Measurements from ENCODE around the gene NCEH1. TPM values are rescaled to one million over a fixed set of nuclear protein-coding genes. Genes with fewer than 3 reads are reported as not detected.

The NCEH1 gene
- total and polyA plus RNA-seq, 10 of the 15 experiments (the other 5 are each of a cell fraction or from before 2014, with no cell fraction given), result 1.8 to 8.1 (median 4.5) TPM

DNA sequence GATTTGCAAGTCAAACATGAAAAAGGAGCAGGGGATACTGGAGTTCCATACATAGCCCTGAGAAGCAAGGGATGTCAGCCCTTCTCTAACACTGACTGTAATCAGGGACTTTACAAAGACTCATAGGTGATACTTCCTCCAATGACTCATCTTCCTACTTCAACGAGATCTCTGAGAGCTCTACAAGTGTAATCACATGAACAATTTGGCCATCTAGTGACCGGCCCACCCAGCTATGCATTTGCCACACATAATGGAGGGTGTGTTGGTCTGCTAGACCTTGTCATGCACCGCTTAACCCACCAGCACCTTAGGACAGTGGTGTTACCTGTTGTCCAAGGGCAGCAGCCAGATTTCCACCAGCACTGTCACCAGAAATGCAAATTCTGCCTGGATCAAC lies 75.3 kb downstream of the NCEH1 start (continued):
- TF ChIP-seq PAX5 (IDR thresholded peaks at IDR 0.05; ENCODE audit: borderline replicate concordance, low read depth, low read length) (0 out of 2 replicates have a peak, but pooled peaks have one; percentile 38), ZZZ3 (IDR thresholded peaks at IDR 0.05; ENCODE audit: control insufficient read depth, insufficient read length, low read depth) (no peak), ZNF622 (IDR thresholded peaks at IDR 0.05) (no peak), SP1 (IDR thresholded peaks at IDR 0.05; ENCODE audit: low read depth, low read length) (no peak), MTA2 (IDR thresholded peaks at IDR 0.05; ENCODE audit: low read depth) (peak; percentile 61), TCF12 (IDR thresholded peaks at IDR 0.05; ENCODE audit: low read depth, low read length) (no peak), NR2C1 (IDR thresholded peaks at IDR 0.05) (no peak), RBBP5 (conservative IDR thresholded peaks at IDR 0.05) (no peak), FOXK2 (IDR thresholded peaks at IDR 0.05) (no peak), EP300 (IDR thresholded peaks at IDR 0.05; ENCODE audit: borderline replicate concordance in 1 of 2, control insufficient read depth in 1 of 2, low read depth in 2 of 2, low read length in 2 of 2) (0 out of 4 replicates have a peak, but pooled peaks of 1 of the 2 experiments have one; percentile 26), STAT1 (conservative IDR thresholded peaks at IDR 0.05) (no peak), SMC3 (IDR thresholded peaks at IDR 0.05; ENCODE audit: borderline replicate concordance, low read length) (no peak), CREM (IDR thresholded peaks at IDR 0.05; ENCODE audit: low read depth) (0 out of 2 replicates have a peak, but pooled peaks have one; percentile 9), TBL1XR1 (IDR thresholded peaks at IDR 0.05; ENCODE audit: low read depth, low read length) (no peak)
- TF ChIP-seq, protein P1, sequence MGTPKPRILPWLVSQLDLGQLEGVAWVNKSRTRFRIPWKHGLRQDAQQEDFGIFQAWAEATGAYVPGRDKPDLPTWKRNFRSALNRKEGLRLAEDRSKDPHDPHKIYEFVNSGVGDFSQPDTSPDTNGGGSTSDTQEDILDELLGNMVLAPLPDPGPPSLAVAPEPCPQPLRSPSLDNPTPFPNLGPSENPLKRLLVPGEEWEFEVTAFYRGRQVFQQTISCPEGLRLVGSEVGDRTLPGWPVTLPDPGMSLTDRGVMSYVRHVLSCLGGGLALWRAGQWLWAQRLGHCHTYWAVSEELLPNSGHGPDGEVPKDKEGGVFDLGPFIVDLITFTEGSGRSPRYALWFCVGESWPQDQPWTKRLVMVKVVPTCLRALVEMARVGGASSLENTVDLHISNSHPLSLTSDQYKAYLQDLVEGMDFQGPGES (IDR thresholded peaks at IDR 0.05), result no peak
- TF ChIP-seq, protein P2, sequence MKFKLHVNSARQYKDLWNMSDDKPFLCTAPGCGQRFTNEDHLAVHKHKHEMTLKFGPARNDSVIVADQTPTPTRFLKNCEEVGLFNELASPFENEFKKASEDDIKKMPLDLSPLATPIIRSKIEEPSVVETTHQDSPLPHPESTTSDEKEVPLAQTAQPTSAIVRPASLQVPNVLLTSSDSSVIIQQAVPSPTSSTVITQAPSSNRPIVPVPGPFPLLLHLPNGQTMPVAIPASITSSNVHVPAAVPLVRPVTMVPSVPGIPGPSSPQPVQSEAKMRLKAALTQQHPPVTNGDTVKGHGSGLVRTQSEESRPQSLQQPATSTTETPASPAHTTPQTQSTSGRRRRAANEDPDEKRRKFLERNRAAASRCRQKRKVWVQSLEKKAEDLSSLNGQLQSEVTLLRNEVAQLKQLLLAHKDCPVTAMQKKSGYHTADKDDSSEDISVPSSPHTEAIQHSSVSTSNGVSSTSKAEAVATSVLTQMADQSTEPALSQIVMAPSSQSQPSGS (IDR thresholded peaks at IDR 0.05; ENCODE audit: low read length), result no peak
- TF ChIP-seq, protein P3, sequence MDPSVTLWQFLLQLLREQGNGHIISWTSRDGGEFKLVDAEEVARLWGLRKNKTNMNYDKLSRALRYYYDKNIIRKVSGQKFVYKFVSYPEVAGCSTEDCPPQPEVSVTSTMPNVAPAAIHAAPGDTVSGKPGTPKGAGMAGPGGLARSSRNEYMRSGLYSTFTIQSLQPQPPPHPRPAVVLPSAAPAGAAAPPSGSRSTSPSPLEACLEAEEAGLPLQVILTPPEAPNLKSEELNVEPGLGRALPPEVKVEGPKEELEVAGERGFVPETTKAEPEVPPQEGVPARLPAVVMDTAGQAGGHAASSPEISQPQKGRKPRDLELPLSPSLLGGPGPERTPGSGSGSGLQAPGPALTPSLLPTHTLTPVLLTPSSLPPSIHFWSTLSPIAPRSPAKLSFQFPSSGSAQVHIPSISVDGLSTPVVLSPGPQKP (IDR thresholded peaks at IDR 0.05; ENCODE audit: low read depth, low read length), result no peak
- TF ChIP-seq, protein P4, sequence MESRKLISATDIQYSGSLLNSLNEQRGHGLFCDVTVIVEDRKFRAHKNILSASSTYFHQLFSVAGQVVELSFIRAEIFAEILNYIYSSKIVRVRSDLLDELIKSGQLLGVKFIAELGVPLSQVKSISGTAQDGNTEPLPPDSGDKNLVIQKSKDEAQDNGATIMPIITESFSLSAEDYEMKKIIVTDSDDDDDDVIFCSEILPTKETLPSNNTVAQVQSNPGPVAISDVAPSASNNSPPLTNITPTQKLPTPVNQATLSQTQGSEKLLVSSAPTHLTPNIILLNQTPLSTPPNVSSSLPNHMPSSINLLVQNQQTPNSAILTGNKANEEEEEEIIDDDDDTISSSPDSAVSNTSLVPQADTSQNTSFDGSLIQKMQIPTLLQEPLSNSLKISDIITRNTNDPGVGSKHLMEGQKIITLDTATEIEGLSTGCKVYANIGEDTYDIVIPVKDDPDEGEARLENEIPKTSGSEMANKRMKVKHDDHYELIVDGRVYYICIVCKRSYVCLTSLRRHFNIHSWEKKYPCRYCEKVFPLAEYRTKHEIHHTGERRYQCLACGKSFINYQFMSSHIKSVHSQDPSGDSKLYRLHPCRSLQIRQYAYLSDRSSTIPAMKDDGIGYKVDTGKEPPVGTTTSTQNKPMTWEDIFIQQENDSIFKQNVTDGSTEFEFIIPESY (IDR thresholded peaks at IDR 0.05), result peak; percentile 96
- TF ChIP-seq, protein P5, sequence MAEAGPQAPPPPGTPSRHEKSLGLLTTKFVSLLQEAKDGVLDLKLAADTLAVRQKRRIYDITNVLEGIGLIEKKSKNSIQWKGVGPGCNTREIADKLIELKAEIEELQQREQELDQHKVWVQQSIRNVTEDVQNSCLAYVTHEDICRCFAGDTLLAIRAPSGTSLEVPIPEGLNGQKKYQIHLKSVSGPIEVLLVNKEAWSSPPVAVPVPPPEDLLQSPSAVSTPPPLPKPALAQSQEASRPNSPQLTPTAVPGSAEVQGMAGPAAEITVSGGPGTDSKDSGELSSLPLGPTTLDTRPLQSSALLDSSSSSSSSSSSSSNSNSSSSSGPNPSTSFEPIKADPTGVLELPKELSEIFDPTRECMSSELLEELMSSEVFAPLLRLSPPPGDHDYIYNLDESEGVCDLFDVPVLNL (IDR thresholded peaks at IDR 0.05; ENCODE audit: low read depth, low read length), result no peak
- TF ChIP-seq, protein P6, sequence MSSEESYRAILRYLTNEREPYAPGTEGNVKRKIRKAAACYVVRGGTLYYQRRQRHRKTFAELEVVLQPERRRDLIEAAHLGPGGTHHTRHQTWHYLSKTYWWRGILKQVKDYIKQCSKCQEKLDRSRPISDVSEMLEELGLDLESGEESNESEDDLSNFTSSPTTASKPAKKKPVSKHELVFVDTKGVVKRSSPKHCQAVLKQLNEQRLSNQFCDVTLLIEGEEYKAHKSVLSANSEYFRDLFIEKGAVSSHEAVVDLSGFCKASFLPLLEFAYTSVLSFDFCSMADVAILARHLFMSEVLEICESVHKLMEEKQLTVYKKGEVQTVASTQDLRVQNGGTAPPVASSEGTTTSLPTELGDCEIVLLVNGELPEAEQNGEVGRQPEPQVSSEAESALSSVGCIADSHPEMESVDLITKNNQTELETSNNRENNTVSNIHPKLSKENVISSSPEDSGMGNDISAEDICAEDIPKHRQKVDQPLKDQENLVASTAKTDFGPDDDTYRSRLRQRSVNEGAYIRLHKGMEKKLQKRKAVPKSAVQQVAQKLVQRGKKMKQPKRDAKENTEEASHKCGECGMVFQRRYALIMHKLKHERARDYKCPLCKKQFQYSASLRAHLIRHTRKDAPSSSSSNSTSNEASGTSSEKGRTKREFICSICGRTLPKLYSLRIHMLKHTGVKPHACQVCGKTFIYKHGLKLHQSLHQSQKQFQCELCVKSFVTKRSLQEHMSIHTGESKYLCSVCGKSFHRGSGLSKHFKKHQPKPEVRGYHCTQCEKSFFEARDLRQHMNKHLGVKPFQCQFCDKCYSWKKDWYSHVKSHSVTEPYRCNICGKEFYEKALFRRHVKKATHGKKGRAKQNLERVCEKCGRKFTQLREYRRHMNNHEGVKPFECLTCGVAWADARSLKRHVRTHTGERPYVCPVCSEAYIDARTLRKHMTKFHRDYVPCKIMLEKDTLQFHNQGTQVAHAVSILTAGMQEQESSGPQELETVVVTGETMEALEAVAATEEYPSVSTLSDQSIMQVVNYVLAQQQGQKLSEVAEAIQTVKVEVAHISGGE (CRISPR knock-in tag; IDR thresholded peaks at IDR 0.05), result no peak
- TF ChIP-seq, protein P7, sequence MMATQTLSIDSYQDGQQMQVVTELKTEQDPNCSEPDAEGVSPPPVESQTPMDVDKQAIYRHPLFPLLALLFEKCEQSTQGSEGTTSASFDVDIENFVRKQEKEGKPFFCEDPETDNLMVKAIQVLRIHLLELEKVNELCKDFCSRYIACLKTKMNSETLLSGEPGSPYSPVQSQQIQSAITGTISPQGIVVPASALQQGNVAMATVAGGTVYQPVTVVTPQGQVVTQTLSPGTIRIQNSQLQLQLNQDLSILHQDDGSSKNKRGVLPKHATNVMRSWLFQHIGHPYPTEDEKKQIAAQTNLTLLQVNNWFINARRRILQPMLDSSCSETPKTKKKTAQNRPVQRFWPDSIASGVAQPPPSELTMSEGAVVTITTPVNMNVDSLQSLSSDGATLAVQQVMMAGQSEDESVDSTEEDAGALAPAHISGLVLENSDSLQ (IDR thresholded peaks at IDR 0.05), result no peak
